ENCODE measurements around the gene LPAR1.

The LPAR1 gene

DNA sequence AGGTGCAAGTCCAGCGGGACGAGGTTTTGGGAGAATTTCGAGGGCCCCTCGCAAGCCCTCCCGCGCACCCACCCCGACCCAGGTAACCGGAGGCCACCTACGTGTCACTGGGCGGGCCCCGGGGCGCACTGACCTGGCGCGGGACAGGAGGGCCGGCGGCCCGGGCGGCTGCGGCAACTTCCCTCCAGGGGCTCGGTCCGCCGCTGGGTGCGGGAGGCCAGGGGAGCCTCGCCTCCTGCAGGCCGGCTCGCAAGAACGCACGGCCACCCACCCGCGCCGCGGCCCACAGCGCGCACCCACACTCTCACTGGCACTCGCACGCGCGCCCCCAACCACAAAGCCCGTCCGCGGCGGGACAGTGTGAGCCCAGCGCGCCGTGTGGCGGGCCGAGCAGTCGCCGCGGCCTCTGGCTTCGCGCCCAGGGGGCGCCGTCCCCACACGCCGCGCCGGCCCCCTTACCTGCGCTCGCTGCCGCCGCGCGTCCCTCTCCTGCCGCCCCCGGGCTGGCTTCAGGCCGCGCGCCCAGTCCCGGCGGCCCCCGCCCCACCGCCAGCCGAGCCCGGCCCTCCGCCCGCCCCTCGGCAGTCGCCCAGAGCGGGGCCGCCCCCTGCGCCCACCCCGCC lies 451 bp downstream of the LPAR1 start:
- no peak for DNase-seq (ENCODE audit: low read depth)

DNA sequence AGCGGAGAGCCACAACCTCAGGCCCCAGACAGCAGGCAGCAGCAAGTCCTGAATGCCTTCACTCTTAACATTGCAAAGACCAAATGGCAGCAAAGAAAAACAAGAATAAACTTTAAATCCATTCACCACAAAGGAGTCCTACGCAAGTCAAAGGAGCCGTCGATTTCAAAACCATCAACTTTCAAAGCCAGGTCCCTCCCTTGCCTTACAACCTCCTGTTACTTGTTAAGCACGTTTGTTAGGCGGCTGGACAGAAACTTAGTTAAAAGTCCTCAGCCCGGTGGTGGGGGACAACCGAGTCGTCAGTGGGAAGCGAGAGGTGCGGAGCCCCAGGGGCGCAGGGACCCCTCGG lies 938 bp downstream of the LPAR1 start:
- DNase-seq (ENCODE audit: low read depth): no peak

GRCh38 chr9:111036946-111037345 lies 1.3 kb downstream of the LPAR1 start:
- DNase-seq (ENCODE audit: low read depth): no peak

DNA sequence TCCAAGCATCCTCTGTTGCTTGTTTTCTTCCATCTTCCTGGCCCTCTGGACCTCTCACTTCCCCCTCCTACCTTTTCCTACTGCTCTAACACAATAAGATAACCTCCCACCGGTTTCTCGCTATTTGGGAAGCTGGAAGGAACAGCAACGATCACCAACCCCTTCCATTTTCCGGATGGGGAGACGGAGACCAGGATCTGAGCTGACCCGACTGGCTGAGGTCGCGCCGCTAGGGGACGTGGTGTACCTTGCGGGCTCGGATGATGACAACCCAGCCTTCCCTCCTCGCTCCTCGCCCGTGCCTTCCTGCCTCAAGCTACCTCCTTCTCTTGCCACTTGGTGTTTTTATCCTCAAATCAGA lies 1.9 kb downstream of the LPAR1 start:
- no peak for DNase-seq (ENCODE audit: low read depth)

- DNase-seq (ENCODE audit: low read depth): no peak
Observed at GRCh38 chr9:111035543-111036428, 2.5 kb downstream of the LPAR1 start.

GRCh38 chr9:111034898-111035539 lies 3.3 kb downstream of the LPAR1 start:
- DNase-seq (ENCODE audit: low read depth): no peak

DNA sequence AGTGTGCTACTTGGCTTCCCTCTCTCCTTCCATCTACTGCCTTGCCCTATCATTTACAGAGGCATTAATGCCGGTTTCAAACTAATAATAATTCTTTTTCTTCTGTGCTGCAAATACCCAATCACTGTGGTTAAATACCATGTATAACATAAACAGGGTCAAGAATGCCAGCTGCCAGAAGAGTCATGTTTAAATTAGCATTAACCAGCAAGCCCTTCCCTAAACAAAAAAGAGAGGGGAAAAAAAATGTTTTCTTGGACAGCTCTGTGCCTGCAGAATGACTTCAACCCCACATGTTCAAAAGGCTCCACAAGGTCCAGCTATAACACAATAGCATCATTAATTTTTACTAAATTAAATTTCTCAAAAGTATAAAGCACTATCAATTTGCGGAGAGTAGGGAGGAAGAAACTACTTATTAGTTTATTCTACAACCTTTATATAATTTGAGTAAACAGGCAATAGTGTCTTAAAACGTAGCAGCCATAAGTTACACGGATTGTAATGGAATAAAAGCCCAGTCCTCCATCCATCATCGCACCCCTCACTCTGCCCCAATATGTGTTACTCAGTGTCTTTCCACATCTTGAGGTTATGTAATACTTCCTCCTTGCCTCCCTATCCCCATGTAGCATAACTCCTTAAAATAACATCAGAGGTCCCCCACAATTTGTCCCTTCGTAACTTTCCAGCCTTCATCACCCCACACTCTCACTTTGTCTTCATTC lies 3.9 kb downstream of the LPAR1 start:
- no peak for DNase-seq (ENCODE audit: low read depth)

DNA sequence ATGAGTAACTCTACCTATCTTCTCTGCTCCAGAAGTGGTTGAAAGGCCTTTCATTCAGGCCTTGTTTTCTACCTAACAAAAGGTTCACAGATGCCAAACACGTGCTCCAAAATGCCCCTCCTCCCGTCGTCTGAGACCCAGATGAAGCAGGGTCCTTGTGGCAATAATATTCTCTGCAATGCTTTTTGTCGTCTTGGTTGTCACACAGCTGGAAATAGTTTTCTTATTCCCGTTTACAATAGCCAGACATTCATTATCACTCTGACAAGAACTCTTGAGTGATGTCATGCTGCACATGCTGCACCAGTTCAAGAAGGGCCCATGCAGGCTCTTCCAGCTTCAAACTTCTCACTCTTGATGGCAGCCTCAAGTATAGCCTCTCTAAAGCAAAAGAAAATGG lies 7.8 kb downstream of the LPAR1 start:
- DNase-seq (ENCODE audit: low read depth): no peak

GRCh38 chr9:111029260-111029659 lies 9.0 kb downstream of the LPAR1 start:
- DNase-seq (ENCODE audit: low read depth): no peak

DNA sequence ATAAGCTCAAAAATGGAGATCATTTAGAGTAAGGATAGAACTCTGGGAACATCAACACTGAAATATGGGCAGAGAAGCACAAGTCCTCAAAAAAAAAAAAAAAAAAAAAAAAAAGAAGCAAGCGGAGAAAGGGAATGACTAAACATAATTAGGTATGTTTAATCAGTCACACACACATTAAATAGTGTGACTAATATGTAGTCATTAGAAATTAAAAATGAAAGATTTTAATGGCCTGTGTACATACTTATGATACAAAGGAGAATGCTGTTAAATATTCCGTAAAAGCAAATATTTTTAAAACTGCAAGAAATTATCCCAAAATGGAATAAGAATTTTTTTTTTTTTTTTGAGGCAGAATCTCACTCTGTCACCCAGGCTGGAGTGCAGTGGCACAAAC lies 10.5 kb downstream of the LPAR1 start:
- DNase-seq (ENCODE audit: low read depth): no peak

DNA sequence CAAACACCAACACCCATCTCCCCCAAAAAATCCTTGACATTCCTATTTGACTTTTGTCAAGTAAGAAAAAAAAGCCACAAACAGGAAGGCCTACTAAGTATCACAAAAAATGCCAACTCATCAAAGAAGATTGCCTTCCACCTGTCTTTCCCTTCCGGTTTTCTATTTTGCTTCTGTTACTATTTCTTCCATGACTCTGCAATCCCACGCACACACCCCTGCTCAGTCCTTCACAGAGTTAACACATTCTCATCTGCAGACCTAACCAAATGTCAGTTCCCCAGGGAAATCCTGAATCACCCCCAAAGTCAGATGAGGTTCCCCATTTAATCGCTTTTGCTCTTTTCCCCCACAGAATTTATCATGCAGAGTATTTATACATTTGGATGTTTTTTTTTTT lies 15.1 kb downstream of the LPAR1 start:
- no peak for DNase-seq (ENCODE audit: low read depth)

DNA sequence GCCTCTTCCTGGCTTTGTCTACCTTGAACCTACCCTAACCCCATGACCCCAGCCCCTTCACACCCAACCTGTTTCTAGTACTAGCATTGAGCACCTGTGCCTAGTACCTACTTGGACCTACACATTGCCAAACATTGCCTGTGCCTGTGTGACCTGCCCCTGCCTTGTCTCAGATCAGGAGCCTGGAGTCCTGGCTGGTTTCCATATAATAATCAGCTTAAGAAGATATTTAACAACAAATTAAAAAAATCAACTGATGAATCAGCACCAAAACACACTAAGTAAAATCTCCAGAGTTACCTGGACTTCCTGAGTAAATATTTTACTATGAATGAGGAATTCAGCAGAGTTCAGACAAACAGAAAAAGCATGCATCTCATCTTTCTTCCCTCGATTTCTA lies 17.7 kb downstream of the LPAR1 start:
- DNase-seq (ENCODE audit: low read depth): no peak

DNA sequence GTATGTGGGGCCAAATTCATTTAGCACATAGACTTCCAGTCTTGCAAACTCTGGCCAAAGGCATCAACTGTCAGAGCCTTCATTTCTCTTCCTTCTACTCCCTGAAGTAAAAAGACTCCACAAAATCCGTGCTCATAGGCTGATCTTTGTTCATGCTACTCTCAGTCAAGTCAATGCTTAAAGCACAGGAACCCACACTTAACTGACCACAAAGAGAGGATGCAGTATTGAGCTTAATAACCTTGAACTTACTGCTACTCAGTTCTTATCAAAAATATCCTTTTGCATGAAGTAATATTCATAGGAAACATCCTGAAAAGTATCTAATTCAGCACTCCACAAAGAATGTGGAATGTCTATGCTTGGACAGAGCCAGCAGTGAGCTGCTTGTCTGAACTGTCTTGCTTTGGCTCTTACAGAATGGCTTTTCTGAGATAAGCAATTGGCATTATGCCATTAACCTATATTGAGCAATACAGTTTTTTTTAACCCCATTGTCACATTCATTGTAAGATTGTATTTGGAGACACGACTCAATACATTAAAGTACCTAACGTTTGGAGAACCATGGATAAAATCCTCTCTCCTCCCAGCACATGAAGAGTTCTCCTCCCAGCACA lies 21.7 kb downstream of the LPAR1 start:
- DNase-seq (ENCODE audit: low read depth): no peak

DNA sequence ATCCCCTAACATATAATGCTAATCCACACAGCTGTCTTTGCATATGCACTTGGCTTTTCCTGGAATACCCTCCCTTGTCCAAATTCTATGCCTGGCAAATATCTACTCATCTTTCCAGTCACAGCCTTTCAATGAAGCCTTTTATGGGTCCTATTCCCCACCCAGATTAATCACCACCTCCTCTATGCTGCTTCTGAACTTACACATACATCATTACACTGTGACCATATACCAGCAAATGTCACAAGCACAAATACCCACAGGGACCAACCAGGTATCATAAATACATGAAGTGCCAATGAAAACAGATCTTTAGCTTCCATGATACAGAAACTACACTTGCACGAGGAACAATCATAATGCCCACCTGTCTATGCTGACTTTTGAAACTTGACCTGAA lies 22.3 kb downstream of the LPAR1 start:
- no peak for DNase-seq (ENCODE audit: low read depth)

DNA sequence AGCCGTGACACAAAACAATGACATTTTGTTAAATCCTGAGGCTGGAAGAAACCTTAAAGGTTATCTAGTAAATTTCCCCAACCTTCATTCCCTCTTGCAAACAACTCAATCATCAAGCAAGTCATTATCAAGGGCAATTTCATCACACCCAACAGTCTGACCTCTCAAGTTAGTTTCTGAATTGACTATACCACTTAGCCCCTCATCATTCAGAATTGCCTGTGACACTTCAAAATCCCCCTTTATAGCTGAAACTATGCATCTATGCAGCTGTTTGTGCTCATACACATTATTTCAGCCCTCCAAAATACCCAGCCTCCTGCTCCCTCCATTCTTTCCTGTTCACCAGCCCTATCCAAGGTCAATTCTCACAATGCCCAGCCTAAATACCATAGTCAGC lies 24.6 kb downstream of the LPAR1 start:
- no peak for DNase-seq (ENCODE audit: low read depth)

DNA sequence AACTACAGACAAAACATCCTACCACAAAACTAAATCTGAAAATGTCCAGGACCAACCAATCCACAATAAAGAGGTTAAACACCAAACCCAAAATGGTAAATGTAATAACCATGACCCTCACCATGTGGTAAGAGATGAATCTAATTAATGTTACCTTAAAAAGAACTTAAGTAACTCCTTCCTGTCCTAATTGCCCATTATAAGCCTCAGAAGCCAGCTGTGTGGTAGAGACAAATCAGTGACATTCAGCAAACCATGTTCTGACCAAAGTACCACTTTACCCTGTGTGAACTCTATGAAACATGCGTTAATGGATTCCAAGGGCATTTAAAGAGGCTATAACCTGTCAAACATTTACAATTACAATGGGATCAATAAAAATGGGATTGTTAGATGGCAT lies 25.0 kb downstream of the LPAR1 start:
- DNase-seq (ENCODE audit: low read depth): no peak

GRCh38 chr9:111008158-111009075 lies 29.9 kb downstream of the LPAR1 start:
- DNase-seq (ENCODE audit: low read depth): no peak

DNA sequence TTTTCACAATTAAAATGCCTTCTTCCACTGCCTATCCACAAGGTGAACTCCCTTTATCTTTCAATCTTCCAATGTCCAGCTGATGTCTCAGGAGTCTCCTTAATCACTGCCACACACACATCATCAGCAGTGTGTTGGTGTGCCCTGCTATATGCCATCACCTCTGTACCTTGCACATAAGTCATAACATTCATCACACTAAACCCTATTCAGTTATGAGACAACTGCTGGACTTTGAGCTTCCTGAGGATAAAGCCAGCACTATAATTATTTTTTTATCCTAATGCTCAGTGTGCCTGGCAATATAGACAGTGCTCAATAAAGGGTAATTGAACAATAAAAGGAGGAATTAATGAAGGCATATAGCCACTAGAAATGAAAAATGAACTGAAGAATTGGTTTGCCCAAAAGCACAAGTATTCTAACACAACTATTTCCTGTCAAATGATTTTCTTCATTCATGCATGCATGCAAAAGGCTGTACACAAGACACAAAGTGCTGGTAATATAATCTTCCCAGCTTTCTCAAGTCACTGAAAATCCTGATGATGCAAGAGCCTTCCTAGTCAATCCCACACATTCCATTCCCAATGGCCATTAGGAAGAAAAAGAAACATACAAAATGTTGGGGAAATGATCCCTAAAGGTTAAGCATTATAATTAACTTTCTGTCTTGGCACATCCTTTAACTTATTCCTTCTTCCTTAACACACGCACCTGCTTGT lies 32.4 kb downstream of the LPAR1 start:
- DNase-seq (ENCODE audit: low read depth): no peak

GRCh38 chr9:111004936-111005335 lies 33.3 kb downstream of the LPAR1 start:
- no peak for DNase-seq (ENCODE audit: low read depth)

GRCh38 chr9:111003182-111003581 lies 35.1 kb downstream of the LPAR1 start:
- DNase-seq (ENCODE audit: low read depth): no peak

DNA sequence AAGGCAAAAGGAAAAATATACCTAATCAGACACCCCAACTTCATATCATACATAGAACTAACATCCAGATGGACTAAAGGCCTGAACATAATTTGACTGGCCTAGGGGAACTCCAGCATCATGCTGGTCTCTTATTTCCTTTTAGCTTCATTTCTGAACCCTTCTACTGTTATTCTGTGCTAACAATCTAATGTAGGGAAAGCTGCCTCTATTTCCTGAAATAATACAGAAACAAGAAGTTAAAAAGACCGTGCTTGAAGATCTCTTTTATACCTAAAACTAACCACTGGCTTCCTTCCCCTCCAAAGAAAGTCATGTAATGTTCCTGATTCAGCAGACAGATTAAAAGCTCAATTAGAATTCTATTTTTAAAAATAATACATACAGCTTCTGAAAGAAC lies 36.7 kb downstream of the LPAR1 start:
- DNase-seq (ENCODE audit: low read depth): no peak
